Measurements from ENCODE around the gene NHLRC4. TPM values are rescaled to one million over a fixed set of nuclear protein-coding genes. Genes with fewer than 3 reads are reported as not detected.
"Not testable (repeated sequence)": the region's sequence is repeated elsewhere in the genome, so short reads cannot be mapped to it uniquely, and the experiment has no call there.

Gene NHLRC4
- total RNA-seq, 1 donor from 2014 or later: 1.1 TPM

DNA sequence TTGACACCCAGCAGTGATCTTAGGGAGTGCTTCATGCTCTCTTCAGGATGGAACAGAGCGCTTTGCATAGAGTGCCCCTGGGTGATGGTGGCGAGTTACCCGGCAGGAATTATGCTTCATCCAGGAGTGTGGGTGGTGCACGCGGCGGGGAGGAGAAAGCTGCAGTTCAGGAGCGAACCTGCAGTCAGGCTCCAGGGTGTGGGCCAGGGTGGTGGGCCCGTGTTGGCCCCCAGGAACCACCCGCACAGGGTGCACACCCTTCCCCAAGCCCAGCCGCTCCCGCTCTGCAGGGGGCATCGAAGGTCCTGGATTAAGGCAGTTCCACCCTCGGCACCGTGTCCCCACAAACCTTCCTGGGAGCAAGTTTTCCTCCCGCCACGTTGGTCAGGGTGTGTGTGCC, 27.0 kb downstream of the NHLRC4 start:
- intact Hi-C loops (cut with micrococcal nuclease): no loop called here
- DNase-seq: no peak
- Mint-ChIP-seq H3K9me3 (no peaks in the 10 kb centered on the region), H3K27me3 (no peaks in the 10 kb centered on the region), H3K36me3 (ENCODE audit: low read depth) (peaks cover 11% of the 10 kb centered on the region), H3K27ac (no peak overlapping the region), H3K4me1 (peaks cover 18% of the 10 kb centered on the region), H3K4me3 (no peak overlapping the region)

DNA sequence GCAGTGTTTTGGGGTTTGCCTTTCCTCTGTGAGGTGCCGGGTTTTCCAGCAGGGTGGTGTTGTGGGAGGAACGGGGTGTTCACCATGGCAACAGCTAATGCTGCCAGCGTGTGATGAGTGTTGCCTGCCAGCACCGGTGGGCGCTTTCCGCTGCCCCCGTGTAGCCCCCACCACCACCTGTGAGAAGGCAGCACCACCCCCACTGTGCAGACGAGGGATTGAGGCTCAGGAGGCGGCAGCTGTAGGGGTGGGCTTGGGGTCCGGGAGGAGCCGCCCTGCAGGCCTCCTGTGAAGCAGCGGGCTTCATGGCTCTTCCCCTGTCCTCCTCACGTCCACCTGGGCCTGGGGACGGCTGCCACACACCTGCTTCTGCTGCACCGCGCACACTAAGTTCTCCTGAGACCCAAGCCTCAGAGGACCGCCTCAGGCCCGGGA, 28.3 kb downstream of the NHLRC4 start:
- Mint-ChIP-seq H3K36me3 (ENCODE audit: low read depth) (peaks cover 11% of the 10 kb centered on the region), H3K27me3 (no peaks in the 10 kb centered on the region), H3K4me1 (peaks cover 18% of the 10 kb centered on the region), H3K4me3 (no peak overlapping the region), H3K27ac (no peak overlapping the region), H3K9me3 (no peaks in the 10 kb centered on the region)
- intact Hi-C loops (cut with micrococcal nuclease): no loop called here
- no peak for DNase-seq

GRCh38 chr16:595942-596735, 29.3 kb downstream of the NHLRC4 start:
- intact Hi-C loops (cut with micrococcal nuclease): no loop called here
- Mint-ChIP-seq H3K4me3 (no peak overlapping the region), H3K9me3 (no peaks in the 10 kb centered on the region), H3K27ac (no peak overlapping the region), H3K27me3 (no peaks in the 10 kb centered on the region), H3K4me1 (peaks cover 11% of the 10 kb centered on the region), H3K36me3 (ENCODE audit: low read depth) (peaks cover 10% of the 10 kb centered on the region)
- DNase-seq: no peak

DNA sequence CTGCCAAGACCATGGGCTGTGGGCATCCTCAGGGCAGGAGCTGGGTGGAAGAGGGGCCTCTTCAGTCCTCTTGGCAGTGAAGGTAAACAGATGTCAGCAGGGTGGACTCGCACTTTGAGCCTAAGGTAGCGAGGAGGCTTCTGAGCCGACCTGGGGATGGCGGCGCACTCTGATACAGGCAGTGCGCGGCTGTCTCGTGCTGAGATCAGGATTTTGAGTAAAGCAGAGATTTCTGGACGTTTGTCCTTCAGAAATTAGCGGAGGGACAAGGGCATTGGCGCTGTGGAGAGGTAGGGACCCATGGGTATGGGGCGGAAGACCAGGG, 29.9 kb downstream of the NHLRC4 start:
- intact Hi-C loops (cut with micrococcal nuclease): no loop called here
- Mint-ChIP-seq H3K4me3 (no peak overlapping the region), H3K9me3 (no peaks in the 10 kb centered on the region), H3K36me3 (ENCODE audit: low read depth) (peaks cover 10% of the 10 kb centered on the region), H3K27ac (no peak overlapping the region), H3K4me1 (peaks cover 9% of the 10 kb centered on the region), H3K27me3 (no peaks in the 10 kb centered on the region)
- no peak for DNase-seq

DNA sequence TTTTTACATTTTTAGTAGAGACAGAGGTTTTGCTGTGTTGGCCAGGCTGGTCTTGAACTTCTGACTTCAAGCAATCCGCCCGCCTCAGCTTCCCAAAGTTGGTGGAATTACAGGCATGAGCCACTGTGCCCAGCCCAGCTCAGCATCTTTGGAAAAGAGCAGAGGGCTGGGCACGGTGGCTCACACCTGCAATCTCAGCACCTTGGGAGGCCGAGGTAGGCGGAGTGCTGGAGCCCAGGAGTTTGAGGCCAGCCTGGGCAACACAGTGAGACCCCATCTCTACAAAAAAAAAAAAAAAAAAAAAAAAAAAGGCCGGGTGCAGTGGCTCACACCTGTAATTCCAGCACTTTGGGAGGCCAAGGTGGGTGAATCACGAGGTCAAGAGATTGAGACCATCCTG, 30.9 kb downstream of the NHLRC4 start:
- H3K9me3 Mint-ChIP-seq; H3K27me3 Mint-ChIP-seq; intact Hi-C loops (cut with micrococcal nuclease); DNase-seq; H3K27ac Mint-ChIP-seq; H3K4me3 Mint-ChIP-seq; H3K4me1 Mint-ChIP-seq: not testable (repeated sequence)
- H3K36me3 Mint-ChIP-seq (ENCODE audit: low read depth): peaks cover 10% of the 10 kb centered on the region

DNA sequence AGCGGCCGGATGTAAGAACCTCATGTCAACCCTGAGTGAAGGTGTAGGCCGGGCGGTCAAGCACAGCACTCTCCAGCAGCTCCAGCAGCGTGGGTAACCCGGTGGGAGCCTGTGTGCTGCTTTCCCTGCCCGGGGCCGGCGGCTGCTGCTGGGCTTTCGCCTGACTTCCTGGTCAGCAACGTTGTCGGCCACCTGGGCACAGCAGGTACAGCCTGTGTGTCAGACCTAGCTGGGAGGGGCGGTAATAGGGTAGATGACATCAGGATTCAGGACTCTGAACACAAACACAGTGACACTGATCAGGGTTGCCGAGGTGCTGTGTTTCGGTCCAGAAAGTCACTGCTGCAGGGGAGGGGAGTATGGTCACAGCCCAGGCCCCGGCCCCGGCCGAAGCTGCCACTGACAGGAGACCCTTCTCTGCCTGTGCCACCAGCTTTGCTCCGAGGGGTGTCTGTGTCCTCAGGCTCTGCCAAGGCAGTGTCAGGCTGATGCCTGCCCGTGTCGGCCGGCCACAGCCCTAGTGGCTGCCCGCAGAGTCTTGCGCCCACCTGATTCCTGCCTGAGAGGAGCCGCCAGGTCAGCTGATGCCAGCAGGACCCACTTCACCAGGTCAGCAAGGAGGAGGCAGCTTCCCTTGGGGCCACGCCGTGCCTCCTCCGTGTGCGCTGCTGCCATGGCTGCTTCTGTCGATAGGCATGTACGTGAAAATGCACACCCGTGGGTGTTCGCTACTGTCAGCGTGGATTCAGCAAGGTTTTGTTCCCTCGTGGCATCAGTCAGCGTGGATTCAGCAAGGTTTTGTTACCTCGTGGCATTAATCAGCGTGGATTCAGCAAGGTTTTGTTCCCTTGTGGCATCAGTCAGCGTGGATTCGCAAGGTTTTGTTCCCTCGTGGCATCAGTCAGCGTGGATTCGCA, 32.3 kb downstream of the NHLRC4 start:
- no peak overlapping the region for H3K27ac Mint-ChIP-seq
- DNase-seq: no peak
- peaks cover 6% of the 10 kb centered on the region for H3K4me1 Mint-ChIP-seq
- no peaks in the 10 kb centered on the region for H3K9me3 Mint-ChIP-seq
- peaks cover 13% of the 10 kb centered on the region for H3K36me3 Mint-ChIP-seq (ENCODE audit: low read depth)
- H3K27me3 Mint-ChIP-seq: no peaks in the 10 kb centered on the region
- no peak overlapping the region for H3K4me3 Mint-ChIP-seq
- intact Hi-C loops (cut with micrococcal nuclease): no loop called here

DNA sequence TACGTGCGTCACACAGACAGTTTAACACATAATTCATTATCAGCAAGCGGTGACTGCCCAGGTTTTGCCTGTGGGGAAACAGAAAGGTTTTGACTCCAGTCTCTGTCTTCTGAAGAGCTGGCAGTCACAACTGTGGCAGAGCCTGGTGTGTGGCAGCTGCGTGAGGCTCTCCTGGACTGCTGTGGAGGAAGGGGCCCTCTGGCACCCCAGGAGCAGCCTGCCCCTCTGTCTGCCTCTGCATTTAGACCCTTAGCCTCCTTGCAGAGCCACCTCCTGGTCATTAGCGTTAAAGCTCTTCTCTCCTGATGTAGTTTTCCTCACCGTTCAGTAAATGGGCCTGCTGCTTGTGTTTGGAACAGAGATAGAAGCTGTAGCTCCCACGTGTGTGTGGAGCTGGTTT, 34.0 kb downstream of the NHLRC4 start:
- Mint-ChIP-seq H3K9me3 (no peaks in the 10 kb centered on the region), H3K4me1 (peaks cover 4% of the 10 kb centered on the region), H3K36me3 (ENCODE audit: low read depth) (peaks cover 12% of the 10 kb centered on the region), H3K27ac (no peak overlapping the region), H3K27me3 (no peaks in the 10 kb centered on the region), H3K4me3 (no peak overlapping the region)
- DNase-seq: no peak
- intact Hi-C loops (cut with micrococcal nuclease): no loop called here

GRCh38 chr16:603933-604332, 37.1 kb downstream of the NHLRC4 start:
- no peaks in the 10 kb centered on the region for H3K27me3 Mint-ChIP-seq
- no peak for DNase-seq
- H3K9me3 Mint-ChIP-seq: no peaks in the 10 kb centered on the region
- no peak overlapping the region for H3K4me3 Mint-ChIP-seq
- intact Hi-C loops (cut with micrococcal nuclease): no loop called here
- no peak overlapping the region for H3K27ac Mint-ChIP-seq
- peaks cover 1% of the 10 kb centered on the region for H3K4me1 Mint-ChIP-seq
- peaks cover 5% of the 10 kb centered on the region for H3K36me3 Mint-ChIP-seq (ENCODE audit: low read depth)

DNA sequence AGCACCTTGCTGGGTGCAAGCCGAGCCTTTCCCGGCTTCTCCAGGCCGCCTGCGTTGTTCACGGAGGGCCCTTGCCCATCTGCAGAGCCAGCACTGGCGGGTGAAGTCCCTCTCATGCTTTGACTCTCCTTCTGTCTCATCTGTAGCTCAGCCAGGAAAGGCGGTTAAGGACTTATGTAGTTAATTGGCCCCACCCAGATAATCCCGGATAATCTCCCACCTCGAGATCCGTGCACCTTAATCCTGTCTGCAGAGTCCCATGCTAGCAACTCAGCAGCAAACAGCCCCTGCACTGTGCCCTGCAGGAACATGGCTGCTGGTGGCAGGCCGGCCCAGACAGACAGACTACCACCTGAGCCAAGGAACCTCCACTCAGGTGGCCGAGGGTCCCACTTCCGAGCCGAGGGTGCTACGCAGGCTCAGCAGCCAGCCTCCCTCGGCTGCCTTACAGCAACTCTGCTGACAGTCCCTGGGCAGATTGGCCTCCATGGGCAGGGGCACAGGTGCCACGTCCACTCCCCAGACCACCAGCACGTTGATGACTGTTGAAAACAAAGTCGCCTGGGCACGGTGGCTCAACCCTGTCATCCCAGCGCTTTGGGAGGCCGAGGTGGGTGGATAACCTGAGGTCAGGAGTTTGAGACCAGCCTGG, 40.0 kb downstream of the NHLRC4 start:
- H3K27ac Mint-ChIP-seq: no peak overlapping the region
- H3K4me1 Mint-ChIP-seq: peaks cover 3% of the 10 kb centered on the region
- intact Hi-C loops (cut with micrococcal nuclease): no loop called here
- H3K27me3 Mint-ChIP-seq: no peaks in the 10 kb centered on the region
- DNase-seq: no peak
- H3K4me3 Mint-ChIP-seq: no peak overlapping the region
- peaks cover 3% of the 10 kb centered on the region for H3K36me3 Mint-ChIP-seq (ENCODE audit: low read depth)
- no peaks in the 10 kb centered on the region for H3K9me3 Mint-ChIP-seq

GRCh38 chr16:608019-608418, 41.2 kb downstream of the NHLRC4 start:
- Mint-ChIP-seq H3K27me3 (no peaks in the 10 kb centered on the region), H3K9me3 (no peaks in the 10 kb centered on the region), H3K4me1 (peaks cover 3% of the 10 kb centered on the region), H3K36me3 (ENCODE audit: low read depth) (peaks cover 2% of the 10 kb centered on the region), H3K4me3 (no peak overlapping the region), H3K27ac (no peak overlapping the region)
- no peak for DNase-seq
- intact Hi-C loops (cut with micrococcal nuclease): no loop called here

GRCh38 chr16:609316-609715, 42.5 kb downstream of the NHLRC4 start:
- no peak overlapping the region for H3K27ac Mint-ChIP-seq
- intact Hi-C loops (cut with micrococcal nuclease): no loop called here

GRCh38 chr16:609984-610383, 43.2 kb downstream of the NHLRC4 start:
- no peak for DNase-seq
- Mint-ChIP-seq H3K4me1 (peaks cover 2% of the 10 kb centered on the region), H3K9me3 (no peaks in the 10 kb centered on the region), H3K27ac (no peak overlapping the region), H3K27me3 (no peaks in the 10 kb centered on the region), H3K36me3 (ENCODE audit: low read depth) (no peaks in the 10 kb centered on the region), H3K4me3 (no peak overlapping the region)
- intact Hi-C loops (cut with micrococcal nuclease): loop anchor here (10.0 kb wide), 1 partner anchor 45 kb away; the partner anchor contains the start of genes NHLRC4, PIGQ and PRR35

More at GRCh38 chr16:609316-609715, 42.5 kb downstream of the NHLRC4 start:
- DNase-seq: no peak
- no peak overlapping the region for H3K4me3 Mint-ChIP-seq
- no peaks in the 10 kb centered on the region for H3K36me3 Mint-ChIP-seq (ENCODE audit: low read depth)
- no peaks in the 10 kb centered on the region for H3K9me3 Mint-ChIP-seq
- H3K27me3 Mint-ChIP-seq: no peaks in the 10 kb centered on the region
- peaks cover 2% of the 10 kb centered on the region for H3K4me1 Mint-ChIP-seq

GRCh38 chr16:610513-611381, 43.9 kb downstream of the NHLRC4 start:
- Mint-ChIP-seq H3K27me3 (no peaks in the 10 kb centered on the region), H3K4me3 (no peak overlapping the region), H3K4me1 (peaks cover 2% of the 10 kb centered on the region), H3K9me3 (no peaks in the 10 kb centered on the region), H3K27ac (no peak overlapping the region), H3K36me3 (ENCODE audit: low read depth) (no peaks in the 10 kb centered on the region)
- intact Hi-C loops (cut with micrococcal nuclease): loop anchor here (10.0 kb wide), 1 partner anchor 46 kb away; the partner anchor contains the start of genes NHLRC4, PIGQ and PRR35
- DNase-seq: peak; percentile 79

All from activated CD4-positive, alpha-beta T cell treated with anti-CD3 and anti-CD28 coated beads, Interleukin-2, amount 10 ng/mL, durations not matched to agents 24 days and 14 days (primary cell).